ENCODE measurements around the gene NTRK2. TPM values are rescaled to one million over a fixed set of nuclear protein-coding genes. Genes with fewer than 3 reads are reported as not detected.

The NTRK2 gene
- total and polyA plus RNA-seq, 10 of the 15 experiments (the other 5 are each of a cell fraction or from before 2014, with no cell fraction given) = 0.42 to 4.6 (median 0.65) TPM

GRCh38 chr9:84971571-84971970 lies 302.0 kb downstream of the NTRK2 start:
- RAD21 ChIA-PET (ENCODE audit: unreplicated experiment) = no interaction called here
- no TSS peak for BruUV-seq (replicated peaks)
- Histone ChIP-seq H3K4me3 (no peak overlapping the region), H3K4me1 (ENCODE audit: control insufficient read depth, insufficient read depth, low read length) (peaks cover 5% of the 10 kb centered on the region), H4K20me1 (ENCODE audit: control insufficient read depth, insufficient read depth) (no peaks in the 10 kb centered on the region), H3K36me3 (ENCODE audit: control insufficient read depth in 2 of 2, insufficient read depth in 2 of 2, low read length in 1 of 2) (no peaks in the 10 kb centered on the region), H3K27ac (ENCODE audit: control insufficient read depth, insufficient read depth) (no peak overlapping the region), H3K9ac (ENCODE audit: control insufficient read depth, insufficient read depth, low read length) (no peak overlapping the region), H2AFZ (ENCODE audit: control insufficient read depth, low read depth, low read length) (no peak overlapping the region), H3K79me2 (ENCODE audit: control insufficient read depth, insufficient read depth, low read length) (no peaks in the 10 kb centered on the region), H3K9me3 (replicated peaks; ENCODE audit: control insufficient read depth, insufficient read depth, low read length) (no peaks in the 10 kb centered on the region), H3K4me2 (ENCODE audit: control insufficient read depth, insufficient read depth) (no peak overlapping the region), H3K27me3 (replicated peaks in 1 of 2; ENCODE audit: control insufficient read depth in 2 of 2, insufficient read depth in 2 of 2, low read length in 1 of 2) (no peaks in the 10 kb centered on the region)
- intact Hi-C loops (cut with micrococcal nuclease; ENCODE audit: unreplicated experiment) = no loop called here
- TF ChIP-seq SREBF1 (IDR thresholded peaks at IDR 0.05; ENCODE audit: low read length) (no peak), CTCF (IDR thresholded peaks at IDR 0.05 in 2 of 3, conservative IDR thresholded peaks at IDR 0.05 in 1 of 3; ENCODE audit: control insufficient read depth in 2 of 3, extremely low read depth in 1 of 3, insufficient read depth in 1 of 3, low read depth in 3 of 3, low read length in 3 of 3) (no peak), MTA2 (IDR thresholded peaks at IDR 0.05; ENCODE audit: low read depth) (no peak), SP1 (IDR thresholded peaks at IDR 0.05; ENCODE audit: low read depth, low read length) (no peak), SMAD1 (IDR thresholded peaks at IDR 0.05; ENCODE audit: low read depth, partially characterized antibody) (no peak), TBL1XR1 (IDR thresholded peaks at IDR 0.05; ENCODE audit: low read depth, low read length) (no peak), IKZF2 (IDR thresholded peaks at IDR 0.05) (no peak), RAD51 (IDR thresholded peaks at IDR 0.05) (no peak), RBBP5 (conservative IDR thresholded peaks at IDR 0.05) (no peak), NFYB (IDR thresholded peaks at IDR 0.05; ENCODE audit: insufficient read depth, low read depth, low read length) (no peak), SIX5 (IDR thresholded peaks at IDR 0.05; ENCODE audit: low read depth, low read length, severe bottlenecking) (no peak), HDGF (IDR thresholded peaks at IDR 0.05) (no peak), KLF5 (IDR thresholded peaks at IDR 0.05; ENCODE audit: partially characterized antibody) (no peak), BRCA1 (IDR thresholded peaks at IDR 0.05; ENCODE audit: low read depth, low read length) (no peak), RELA (IDR thresholded peaks at IDR 0.05; ENCODE audit: borderline replicate concordance, partially characterized antibody) (no peak), NRF1 (conservative IDR thresholded peaks at IDR 0.05; ENCODE audit: low read depth, low read length) (no peak)
- TF ChIP-seq, protein P1, sequence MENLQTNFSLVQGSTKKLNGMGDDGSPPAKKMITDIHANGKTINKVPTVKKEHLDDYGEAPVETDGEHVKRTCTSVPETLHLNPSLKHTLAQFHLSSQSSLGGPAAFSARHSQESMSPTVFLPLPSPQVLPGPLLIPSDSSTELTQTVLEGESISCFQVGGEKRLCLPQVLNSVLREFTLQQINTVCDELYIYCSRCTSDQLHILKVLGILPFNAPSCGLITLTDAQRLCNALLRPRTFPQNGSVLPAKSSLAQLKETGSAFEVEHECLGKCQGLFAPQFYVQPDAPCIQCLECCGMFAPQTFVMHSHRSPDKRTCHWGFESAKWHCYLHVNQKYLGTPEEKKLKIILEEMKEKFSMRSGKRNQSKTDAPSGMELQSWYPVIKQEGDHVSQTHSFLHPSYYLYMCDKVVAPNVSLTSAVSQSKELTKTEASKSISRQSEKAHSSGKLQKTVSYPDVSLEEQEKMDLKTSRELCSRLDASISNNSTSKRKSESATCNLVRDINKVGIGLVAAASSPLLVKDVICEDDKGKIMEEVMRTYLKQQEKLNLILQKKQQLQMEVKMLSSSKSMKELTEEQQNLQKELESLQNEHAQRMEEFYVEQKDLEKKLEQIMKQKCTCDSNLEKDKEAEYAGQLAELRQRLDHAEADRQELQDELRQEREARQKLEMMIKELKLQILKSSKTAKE (IDR thresholded peaks at IDR 0.05; ENCODE audit: low read depth, poor library complexity, severe bottlenecking) = no peak
- POLR2A ChIA-PET = no interaction called here
- CTCF ChIA-PET = interaction anchor here (1.1 to 1.4 kb wide), 2 partner anchors 15 to 172 kb away, joined by 3 read pairs; no protein-coding TSS in a partner anchor
- DNase-seq (ENCODE audit: low read depth, low spot score) (no peak), FAIRE-seq (no peak), ATAC-seq (no peak)
- in situ Hi-C loops (cut with MboI) = no loop called here
- SMC1A ChIA-PET (ENCODE audit: uncharacterized antibody, unreplicated experiment) = interaction anchor here (1.0 kb wide), 1 partner anchor 9 kb away, joined by 4 read pairs; no protein-coding TSS in a partner anchor
